Measurements from ENCODE around the gene LYSMD4. TPM values are rescaled to one million over a fixed set of nuclear protein-coding genes. Genes with fewer than 3 reads are reported as not detected.

The LYSMD4 gene
- polyA plus RNA-seq, 2 of the 4 experiments (the other 2 are of a cell fraction), result 3.8 to 6.0 TPM

DNA sequence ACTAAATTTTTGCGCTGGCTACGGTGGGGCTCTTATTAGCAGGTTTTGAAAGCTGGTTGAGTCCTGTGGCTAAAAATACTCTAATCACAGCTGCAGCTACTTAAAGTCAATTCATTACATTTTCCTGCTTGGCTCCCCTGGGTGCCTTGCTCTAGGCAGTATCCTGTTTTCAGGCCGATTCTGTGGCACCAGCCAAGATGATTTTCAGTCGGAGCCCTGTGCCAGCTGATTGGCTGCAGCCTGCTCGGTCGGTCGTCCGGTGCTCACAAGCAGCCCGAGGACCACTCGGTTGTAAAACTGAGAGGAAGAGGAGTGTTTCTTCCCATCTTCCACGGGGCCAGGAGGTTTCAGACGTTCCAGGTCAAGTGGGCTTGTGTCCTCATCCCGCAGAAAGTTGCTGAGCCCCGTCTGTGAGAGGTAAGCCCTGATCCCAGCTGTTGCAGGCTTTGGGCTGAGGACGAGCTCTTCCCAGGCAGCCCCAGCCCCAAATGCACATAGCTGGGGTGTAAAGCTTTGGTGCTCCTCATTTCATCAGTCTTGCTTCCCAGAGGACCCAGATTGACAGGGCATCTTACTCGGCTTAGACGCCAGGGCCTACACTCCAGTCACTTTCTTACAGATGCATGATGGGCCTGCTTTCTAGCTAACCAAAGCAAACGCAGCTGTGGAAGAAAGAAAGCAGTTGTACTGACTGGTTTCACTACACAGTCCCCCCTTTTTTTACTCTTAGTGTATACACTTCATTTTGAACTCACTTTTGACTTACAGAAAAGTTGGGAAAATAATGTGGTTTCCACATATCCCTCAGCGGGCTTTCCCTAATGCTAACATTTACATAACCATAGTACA is 15.9 kb downstream of the LYSMD4 start:
- H3K4me2 ChIP-seq, result no peak overlapping the region
- FAIRE-seq (no peak), DNase-seq (ENCODE audit: low read depth in 1 of 2, low spot score in 1 of 2) (no peak), ATAC-seq (no peak)
- POLR2A ChIA-PET, result interaction anchor here (1.3 kb wide), 1 partner anchor 16 kb away, joined by 5 read pairs; the partner anchor contains the start of gene LYSMD4
- TF ChIP-seq SREBF2 (IDR thresholded peaks at IDR 0.05), result no peak
- no peak for TF ChIP-seq HOXA7 (CRISPR knock-in tag; IDR thresholded peaks at IDR 0.05)
- TF ChIP-seq, protein P1, sequence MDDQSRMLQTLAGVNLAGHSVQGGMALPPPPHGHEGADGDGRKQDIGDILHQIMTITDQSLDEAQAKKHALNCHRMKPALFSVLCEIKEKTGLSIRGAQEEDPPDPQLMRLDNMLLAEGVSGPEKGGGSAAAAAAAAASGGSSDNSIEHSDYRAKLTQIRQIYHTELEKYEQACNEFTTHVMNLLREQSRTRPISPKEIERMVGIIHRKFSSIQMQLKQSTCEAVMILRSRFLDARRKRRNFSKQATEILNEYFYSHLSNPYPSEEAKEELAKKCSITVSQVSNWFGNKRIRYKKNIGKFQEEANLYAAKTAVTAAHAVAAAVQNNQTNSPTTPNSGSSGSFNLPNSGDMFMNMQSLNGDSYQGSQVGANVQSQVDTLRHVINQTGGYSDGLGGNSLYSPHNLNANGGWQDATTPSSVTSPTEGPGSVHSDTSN (IDR thresholded peaks at IDR 0.05), result no peak
- TF ChIP-seq RCOR1 (IDR thresholded peaks at IDR 0.05; ENCODE audit: low read depth, low read length), result no peak
- no peak for TF ChIP-seq NPAS2 (CRISPR knock-in tag; IDR thresholded peaks at IDR 0.05; ENCODE audit: borderline replicate concordance)
- TF ChIP-seq ZFP36 (IDR thresholded peaks at IDR 0.05; ENCODE audit: borderline replicate concordance, partially characterized antibody), result no peak
- no peak for TF ChIP-seq PHF8 (IDR thresholded peaks at IDR 0.05; ENCODE audit: borderline replicate concordance, low read depth)
- no peak for TF ChIP-seq RARB (CRISPR knock-in tag; IDR thresholded peaks at IDR 0.05)
- TF ChIP-seq RNF2 (IDR thresholded peaks at IDR 0.05; ENCODE audit: borderline replicate concordance, low read depth), result no peak
- TF ChIP-seq, protein P2, sequence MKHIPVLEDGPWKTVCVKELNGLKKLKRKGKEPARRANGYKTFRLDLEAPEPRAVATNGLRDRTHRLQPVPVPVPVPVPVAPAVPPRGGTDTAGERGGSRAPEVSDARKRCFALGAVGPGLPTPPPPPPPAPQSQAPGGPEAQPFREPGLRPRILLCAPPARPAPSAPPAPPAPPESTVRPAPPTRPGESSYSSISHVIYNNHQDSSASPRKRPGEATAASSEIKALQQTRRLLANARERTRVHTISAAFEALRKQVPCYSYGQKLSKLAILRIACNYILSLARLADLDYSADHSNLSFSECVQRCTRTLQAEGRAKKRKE (CRISPR knock-in tag; IDR thresholded peaks at IDR 0.05; ENCODE audit: low read depth), result no peak
- TF ChIP-seq, protein P3, sequence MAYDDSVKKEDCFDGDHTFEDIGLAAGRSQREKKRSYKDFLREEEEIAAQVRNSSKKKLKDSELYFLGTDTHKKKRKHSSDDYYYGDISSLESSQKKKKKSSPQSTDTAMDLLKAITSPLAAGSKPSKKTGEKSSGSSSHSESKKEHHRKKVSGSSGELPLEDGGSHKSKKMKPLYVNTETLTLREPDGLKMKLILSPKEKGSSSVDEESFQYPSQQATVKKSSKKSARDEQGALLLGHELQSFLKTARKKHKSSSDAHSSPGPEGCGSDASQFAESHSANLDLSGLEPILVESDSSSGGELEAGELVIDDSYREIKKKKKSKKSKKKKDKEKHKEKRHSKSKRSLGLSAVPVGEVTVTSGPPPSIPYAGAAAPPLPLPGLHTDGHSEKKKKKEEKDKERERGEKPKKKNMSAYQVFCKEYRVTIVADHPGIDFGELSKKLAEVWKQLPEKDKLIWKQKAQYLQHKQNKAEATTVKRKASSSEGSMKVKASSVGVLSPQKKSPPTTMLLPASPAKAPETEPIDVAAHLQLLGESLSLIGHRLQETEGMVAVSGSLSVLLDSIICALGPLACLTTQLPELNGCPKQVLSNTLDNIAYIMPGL (CRISPR knock-in tag; IDR thresholded peaks at IDR 0.05; ENCODE audit: borderline replicate concordance), result no peak
- no peak for TF ChIP-seq FOSL2 (IDR thresholded peaks at IDR 0.05)
- no peak for TF ChIP-seq FOSL2 (CRISPR knock-in tag; IDR thresholded peaks at IDR 0.05)
- no peak for TF ChIP-seq JUNB (IDR thresholded peaks at IDR 0.05)
- TF ChIP-seq CHD2 (IDR thresholded peaks at IDR 0.05; ENCODE audit: low read length, partially characterized antibody), result no peak
- no peak for TF ChIP-seq CBX2 (IDR thresholded peaks at IDR 0.05; ENCODE audit: borderline replicate concordance, low read depth)
- TF ChIP-seq SMC3 (IDR thresholded peaks at IDR 0.05), result no peak
- TF ChIP-seq CBX8 (IDR thresholded peaks at IDR 0.05), result no peak
- no peak for TF ChIP-seq EHMT2 (IDR thresholded peaks at IDR 0.05; ENCODE audit: low read depth)
- TF ChIP-seq HOXB13 (CRISPR knock-in tag; IDR thresholded peaks at IDR 0.05; ENCODE audit: low read depth), result no peak
- TF ChIP-seq KDM1A (IDR thresholded peaks at IDR 0.05; ENCODE audit: low read depth), result no peak
- 79% methylated on average over 19 of the region's 19 CpGs for WGBS (ENCODE audit: missing lambda C conversion rate)
- H3K9me3 ChIP-seq, result no peaks in the 10 kb centered on the region
- no peak overlapping the region for H3K27ac ChIP-seq
- CTCF ChIA-PET, result interaction anchor here (0.8 to 7.9 kb wide), 9 partner anchors 8 to 444 kb away, joined by 3 to 78 read pairs (median 8); no protein-coding TSS in a partner anchor
- H3K4me1 ChIP-seq, result no peaks in the 10 kb centered on the region
- H3K4me3 ChIP-seq, result no peak overlapping the region

DNA sequence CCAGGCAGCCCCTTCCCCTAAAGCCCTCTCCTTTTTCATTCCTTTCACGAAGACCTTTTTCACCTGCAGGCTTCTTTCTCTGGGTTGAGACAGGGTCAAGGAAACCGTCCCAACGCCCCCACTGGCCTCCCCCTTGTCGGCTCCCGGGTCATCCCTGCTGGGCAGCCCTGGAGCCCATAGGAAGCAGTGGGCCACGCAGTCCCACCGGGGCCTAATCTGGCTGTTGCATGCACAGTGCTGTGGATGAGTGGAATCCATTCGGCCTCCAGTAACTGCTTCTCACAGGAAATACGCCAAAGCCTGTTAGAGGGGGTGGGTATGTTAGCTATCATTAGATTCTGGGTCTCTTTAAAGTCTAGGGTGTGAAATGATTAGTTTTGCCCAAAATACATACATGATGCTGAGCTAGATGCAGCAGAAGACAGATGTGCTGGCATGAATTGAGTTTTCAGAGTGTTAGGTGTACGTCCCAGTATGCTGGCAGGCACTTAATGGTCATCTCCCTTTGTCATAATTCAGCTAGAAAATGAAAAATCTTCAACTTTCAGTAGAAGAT is 16.6 kb downstream of the LYSMD4 start:
- ChIA-PET POLR2A (interaction anchor here (1.3 kb wide), 1 partner anchor 17 kb away, joined by 5 read pairs; the partner anchor contains the start of gene LYSMD4), CTCF (interaction anchor here (0.8 to 7.9 kb wide), 7 partner anchors 9 to 444 kb away, joined by 3 to 78 read pairs (median 9); no protein-coding TSS in a partner anchor)
- no peaks in the 10 kb centered on the region for H3K9me3 ChIP-seq
- H3K4me3 ChIP-seq, result no peak overlapping the region
- H3K4me1 ChIP-seq, result no peaks in the 10 kb centered on the region
- 91% methylated on average over 10 of the region's 10 CpGs for WGBS (ENCODE audit: missing lambda C conversion rate)
- no peak overlapping the region for H3K4me2 ChIP-seq
- H3K27ac ChIP-seq, result no peak overlapping the region
- FAIRE-seq, result no peak
- ATAC-seq, result no peak
- no peak for DNase-seq (ENCODE audit: low read depth in 1 of 2, low spot score in 1 of 2)
- TF ChIP-seq FOXS1 (CRISPR knock-in tag; IDR thresholded peaks at IDR 0.05) (no peak), HDAC2 (IDR thresholded peaks at IDR 0.05) (no peak), SREBF2 (IDR thresholded peaks at IDR 0.05) (no peak), EHF (CRISPR knock-in tag; IDR thresholded peaks at IDR 0.05) (no peak), PHF8 (IDR thresholded peaks at IDR 0.05; ENCODE audit: borderline replicate concordance, low read depth) (no peak), ZC3H11A (IDR thresholded peaks at IDR 0.05) (no peak)
- TF ChIP-seq, protein P4, sequence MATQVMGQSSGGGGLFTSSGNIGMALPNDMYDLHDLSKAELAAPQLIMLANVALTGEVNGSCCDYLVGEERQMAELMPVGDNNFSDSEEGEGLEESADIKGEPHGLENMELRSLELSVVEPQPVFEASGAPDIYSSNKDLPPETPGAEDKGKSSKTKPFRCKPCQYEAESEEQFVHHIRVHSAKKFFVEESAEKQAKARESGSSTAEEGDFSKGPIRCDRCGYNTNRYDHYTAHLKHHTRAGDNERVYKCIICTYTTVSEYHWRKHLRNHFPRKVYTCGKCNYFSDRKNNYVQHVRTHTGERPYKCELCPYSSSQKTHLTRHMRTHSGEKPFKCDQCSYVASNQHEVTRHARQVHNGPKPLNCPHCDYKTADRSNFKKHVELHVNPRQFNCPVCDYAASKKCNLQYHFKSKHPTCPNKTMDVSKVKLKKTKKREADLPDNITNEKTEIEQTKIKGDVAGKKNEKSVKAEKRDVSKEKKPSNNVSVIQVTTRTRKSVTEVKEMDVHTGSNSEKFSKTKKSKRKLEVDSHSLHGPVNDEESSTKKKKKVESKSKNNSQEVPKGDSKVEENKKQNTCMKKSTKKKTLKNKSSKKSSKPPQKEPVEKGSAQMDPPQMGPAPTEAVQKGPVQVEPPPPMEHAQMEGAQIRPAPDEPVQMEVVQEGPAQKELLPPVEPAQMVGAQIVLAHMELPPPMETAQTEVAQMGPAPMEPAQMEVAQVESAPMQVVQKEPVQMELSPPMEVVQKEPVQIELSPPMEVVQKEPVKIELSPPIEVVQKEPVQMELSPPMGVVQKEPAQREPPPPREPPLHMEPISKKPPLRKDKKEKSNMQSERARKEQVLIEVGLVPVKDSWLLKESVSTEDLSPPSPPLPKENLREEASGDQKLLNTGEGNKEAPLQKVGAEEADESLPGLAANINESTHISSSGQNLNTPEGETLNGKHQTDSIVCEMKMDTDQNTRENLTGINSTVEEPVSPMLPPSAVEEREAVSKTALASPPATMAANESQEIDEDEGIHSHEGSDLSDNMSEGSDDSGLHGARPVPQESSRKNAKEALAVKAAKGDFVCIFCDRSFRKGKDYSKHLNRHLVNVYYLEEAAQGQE (IDR thresholded peaks at IDR 0.05), result no peak
